Measurements from ENCODE around the gene UGT3A2.

Gene UGT3A2

GRCh38 chr5:36033047-36033446 is 33.6 kb downstream of the UGT3A2 start:
- no peak for TF ChIP-seq ISL1 (CRISPR knock-in tag; IDR thresholded peaks at IDR 0.05)
- TF ChIP-seq ESRRG (CRISPR knock-in tag; IDR thresholded peaks at IDR 0.05), result no peak
- no peak for TF ChIP-seq CSDC2 (CRISPR knock-in tag; IDR thresholded peaks at IDR 0.05)
- TF ChIP-seq TCF4 (CRISPR knock-in tag; IDR thresholded peaks at IDR 0.05; ENCODE audit: borderline replicate concordance), result no peak
- no peak for TF ChIP-seq BACH2 (CRISPR knock-in tag; IDR thresholded peaks at IDR 0.05; ENCODE audit: borderline replicate concordance)
- no peak for TF ChIP-seq PATZ1 (CRISPR knock-in tag; IDR thresholded peaks at IDR 0.05; ENCODE audit: borderline replicate concordance)
- no peak for TF ChIP-seq ZFP30 (CRISPR knock-in tag; IDR thresholded peaks at IDR 0.05)
- no peak for TF ChIP-seq RARB (CRISPR knock-in tag; IDR thresholded peaks at IDR 0.05)
- no peak for TF ChIP-seq ARNTL (CRISPR knock-in tag; IDR thresholded peaks at IDR 0.05; ENCODE audit: borderline replicate concordance, low read depth)
- TF ChIP-seq GLIS3 (CRISPR knock-in tag; IDR thresholded peaks at IDR 0.05), result no peak
- no peak for TF ChIP-seq CREB5 (CRISPR knock-in tag; IDR thresholded peaks at IDR 0.05; ENCODE audit: low read depth)
- TF ChIP-seq TOX (CRISPR knock-in tag; IDR thresholded peaks at IDR 0.05; ENCODE audit: borderline replicate concordance), result no peak
- TF ChIP-seq ZNF8 (CRISPR knock-in tag; IDR thresholded peaks at IDR 0.05), result no peak
- no peak for TF ChIP-seq POU6F1 (CRISPR knock-in tag; IDR thresholded peaks at IDR 0.05; ENCODE audit: borderline replicate concordance, low read depth)
- TF ChIP-seq PPARA (CRISPR knock-in tag; IDR thresholded peaks at IDR 0.05; ENCODE audit: borderline replicate concordance), result no peak
- TF ChIP-seq ZNF565 (CRISPR knock-in tag; conservative IDR thresholded peaks at IDR 0.05; ENCODE audit: low read depth), result no peak
- no peak for TF ChIP-seq SNAI2 (CRISPR knock-in tag; IDR thresholded peaks at IDR 0.05)
- no peak for TF ChIP-seq ZNF70 (CRISPR knock-in tag; IDR thresholded peaks at IDR 0.05)
- TF ChIP-seq CSRNP3 (CRISPR knock-in tag; IDR thresholded peaks at IDR 0.05), result no peak
- ATAC-seq, result no peak

- ATAC-seq, result no peak
- TF ChIP-seq ZNF565 (CRISPR knock-in tag; conservative IDR thresholded peaks at IDR 0.05; ENCODE audit: low read depth) (no peak), ARNTL (CRISPR knock-in tag; IDR thresholded peaks at IDR 0.05; ENCODE audit: borderline replicate concordance, low read depth) (no peak), ZC3H10 (CRISPR knock-in tag; IDR thresholded peaks at IDR 0.05) (no peak), CSDC2 (CRISPR knock-in tag; IDR thresholded peaks at IDR 0.05) (no peak), POU6F1 (CRISPR knock-in tag; IDR thresholded peaks at IDR 0.05; ENCODE audit: borderline replicate concordance, low read depth) (no peak)
These were observed 35.5 kb downstream of the UGT3A2 start for GRCh38 chr5:36031223-36031622.

GRCh38 chr5:36029914-36030313 is 36.8 kb downstream of the UGT3A2 start:
- TF ChIP-seq TSHZ2 (CRISPR knock-in tag; IDR thresholded peaks at IDR 0.05) (0 out of 2 replicates have a peak, but pooled peaks have one; percentile 45), ZFP30 (CRISPR knock-in tag; IDR thresholded peaks at IDR 0.05) (no peak), CSRNP3 (CRISPR knock-in tag; IDR thresholded peaks at IDR 0.05) (no peak), OSR1 (CRISPR knock-in tag; IDR thresholded peaks at IDR 0.05) (no peak), RARB (CRISPR knock-in tag; IDR thresholded peaks at IDR 0.05) (no peak), CSDC2 (CRISPR knock-in tag; IDR thresholded peaks at IDR 0.05) (no peak), ZNF8 (CRISPR knock-in tag; IDR thresholded peaks at IDR 0.05) (no peak), BACH2 (CRISPR knock-in tag; IDR thresholded peaks at IDR 0.05; ENCODE audit: borderline replicate concordance) (no peak), TCF4 (CRISPR knock-in tag; IDR thresholded peaks at IDR 0.05; ENCODE audit: borderline replicate concordance) (peak; percentile 78), ISL1 (CRISPR knock-in tag; IDR thresholded peaks at IDR 0.05) (no peak)
- ATAC-seq, result peak; percentile 21; the same call in 1 of the 3 replicates

Measured in SK-N-SH treated with all-trans-retinoic acid at 6 μM for 48 hours (cell line).